ENCODE data around the gene ETHE1. TPM values are rescaled to one million over a fixed set of nuclear protein-coding genes. Genes with fewer than 3 reads are reported as not detected.

ETHE1 gene
- total RNA-seq, 1 experiment from 2014 or later = 8.8 TPM

- H3K9me3 ChIP-seq (ENCODE audit: low read depth, low read length, poor library complexity, severe bottlenecking) = peaks cover 1% of the 10 kb centered on the region
- peaks cover 13% of the 10 kb centered on the region for H3K4me1 ChIP-seq (ENCODE audit: insufficient read depth, low read length, poor library complexity, severe bottlenecking)
- no TSS peak for BruUV-seq (replicated peaks)
- ChIA-PET CTCF (interaction anchor here (0.5 to 1.7 kb wide), 4 partner anchors 14 to 88 kb away, joined by 3 to 7 read pairs (median 4); no protein-coding TSS in a partner anchor), POLR2A (ENCODE audit: low non-redundant PET) (interaction anchor here (0.7 kb wide), 1 partner anchor 62 kb away, joined by 4 read pairs; the partner anchor contains the start of gene IRGQ)
- H3K27me3 ChIP-seq (replicated peaks; ENCODE audit: insufficient read depth, low read depth, low read length, poor library complexity) = no peaks in the 10 kb centered on the region
- peak; percentile 100 for DNase-seq (ENCODE audit: low spot score)
- intact Hi-C loops (cut with micrococcal nuclease; ENCODE audit: unreplicated experiment) = loop anchor here (2.0 to 10.0 kb wide), 2 partner anchors 63 to 131 kb away; partner anchors contain the start of genes IRGQ and ZNF576
- H3K4me3 ChIP-seq (ENCODE audit: low read depth, low read length, poor library complexity, severe bottlenecking) = peak overlapping the region; percentile 63
- H3K36me3 ChIP-seq (ENCODE audit: insufficient read depth, low read length, poor library complexity, severe bottlenecking) = peaks cover 8% of the 10 kb centered on the region
- peak overlapping the region; percentile 86 for H3K27ac ChIP-seq (ENCODE audit: low read depth, low read length, poor library complexity, severe bottlenecking)
- TF ChIP-seq EZH2 (IDR thresholded peaks at IDR 0.05; ENCODE audit: borderline replicate concordance, low read depth, low read length, poor library complexity, severe bottlenecking) (no peak), CTCF (conservative IDR thresholded peaks at IDR 0.05; ENCODE audit: low read depth, low read length) (no peak)
These were observed 6.7 kb upstream of the ETHE1 start for GRCh38 chr19:43533546-43534304.

GRCh38 chr19:43532962-43533545, 6.1 kb upstream of the ETHE1 start, which contains the start of gene ZNF575:
TSS of gene ZNF575 (plus strand) at chr19:43533188. CDS start at chr19:43534423, 1,235 bp downstream.
- no TSS peak for BruUV-seq (replicated peaks)
- Histone ChIP-seq H3K4me3 (ENCODE audit: low read depth, low read length, poor library complexity, severe bottlenecking) (peak within 1 kb of the TSS; percentile 63), H3K4me1 (ENCODE audit: insufficient read depth, low read length, poor library complexity, severe bottlenecking) (peaks cover 15% of the 10 kb centered on the region), H3K9me3 (ENCODE audit: low read depth, low read length, poor library complexity, severe bottlenecking) (no peaks in the 10 kb centered on the region), H3K36me3 (ENCODE audit: insufficient read depth, low read length, poor library complexity, severe bottlenecking) (peaks cover 1% of the 10 kb centered on the region), H3K27me3 (replicated peaks; ENCODE audit: insufficient read depth, low read depth, low read length, poor library complexity) (no peaks in the 10 kb centered on the region), H3K27ac (ENCODE audit: low read depth, low read length, poor library complexity, severe bottlenecking) (peak within 1 kb of the TSS; percentile 86)
- POLR2A ChIA-PET (ENCODE audit: low non-redundant PET) = no interaction called here
- intact Hi-C loops (cut with micrococcal nuclease; ENCODE audit: unreplicated experiment) = loop anchor here (2.0 to 10.0 kb wide), 2 partner anchors 64 to 132 kb away; partner anchors contain the start of genes IRGQ and ZNF576
- DNase-seq (ENCODE audit: low spot score) = peak; percentile 97
- CTCF ChIA-PET = interaction anchor here (0.7 to 1.7 kb wide), 3 partner anchors 13 to 86 kb away, joined by 3 to 7 read pairs (median 4); no protein-coding TSS in a partner anchor
- TF ChIP-seq EZH2 (IDR thresholded peaks at IDR 0.05; ENCODE audit: borderline replicate concordance, low read depth, low read length, poor library complexity, severe bottlenecking) (no peak), CTCF (conservative IDR thresholded peaks at IDR 0.05; ENCODE audit: low read depth, low read length) (no peak)

GRCh38 chr19:43532571-43532961, 5.6 kb upstream of the ETHE1 start:
- H3K4me3 ChIP-seq (ENCODE audit: low read depth, low read length, poor library complexity, severe bottlenecking) = peak overlapping the region; percentile 63
- TF ChIP-seq CTCF (conservative IDR thresholded peaks at IDR 0.05; ENCODE audit: low read depth, low read length) (no peak), EZH2 (IDR thresholded peaks at IDR 0.05; ENCODE audit: borderline replicate concordance, low read depth, low read length, poor library complexity, severe bottlenecking) (no peak)
- DNase-seq (ENCODE audit: low spot score) = no peak
- H3K27me3 ChIP-seq (replicated peaks; ENCODE audit: insufficient read depth, low read depth, low read length, poor library complexity) = no peaks in the 10 kb centered on the region
- intact Hi-C loops (cut with micrococcal nuclease; ENCODE audit: unreplicated experiment) = loop anchor here (2.0 to 10.0 kb wide), 2 partner anchors 64 to 132 kb away; partner anchors contain the start of genes IRGQ and ZNF576
- no peaks in the 10 kb centered on the region for H3K36me3 ChIP-seq (ENCODE audit: insufficient read depth, low read length, poor library complexity, severe bottlenecking)
- no TSS peak for BruUV-seq (replicated peaks)
- H3K9me3 ChIP-seq (ENCODE audit: low read depth, low read length, poor library complexity, severe bottlenecking) = no peaks in the 10 kb centered on the region
- POLR2A ChIA-PET (ENCODE audit: low non-redundant PET) = interaction anchor here (0.5 kb wide), 1 partner anchor 25 kb away, joined by 3 read pairs; no protein-coding TSS in a partner anchor
- CTCF ChIA-PET = interaction anchor here (1.7 kb wide), 1 partner anchor 13 kb away, joined by 7 read pairs; no protein-coding TSS in a partner anchor
- H3K4me1 ChIP-seq (ENCODE audit: insufficient read depth, low read length, poor library complexity, severe bottlenecking) = peaks cover 20% of the 10 kb centered on the region
- peak overlapping the region; percentile 86 for H3K27ac ChIP-seq (ENCODE audit: low read depth, low read length, poor library complexity, severe bottlenecking)
